Measurements from ENCODE around the gene SPSB4. TPM values are rescaled to one million over a fixed set of nuclear protein-coding genes. Genes with fewer than 3 reads are reported as not detected.

Gene SPSB4
- total and polyA plus RNA-seq, 4 donors = 0.19 to 1.9 (median 0.87) TPM

GRCh38 chr3:141124715-141125114 lies 73.6 kb downstream of the SPSB4 start:
- 85% methylated on average over 5 of the region's 5 CpGs for WGBS

More at GRCh38 chr3:141124715-141125114, 73.6 kb downstream of the SPSB4 start:
- H3K9ac ChIP-seq (ENCODE audit: low read depth in 1 of 2, low read length in 2 of 2) = no peak overlapping the region
- DNase-seq (ENCODE audit: low spot score) = peak; percentile 3
- H3K9me3 ChIP-seq (ENCODE audit: control insufficient read depth in 4 of 4, low read length in 3 of 4) = no peaks in the 10 kb centered on the region
- H3K27me3 ChIP-seq (ENCODE audit: control insufficient read depth in 4 of 4, insufficient read depth in 4 of 4, low read length in 3 of 4) = peaks cover 0 to 3% (median under 1%) of the 10 kb centered on the region in 4 donors
- H3K36me3 ChIP-seq (ENCODE audit: control insufficient read depth in 4 of 4, insufficient read depth in 3 of 4, low read depth in 1 of 4, low read length in 3 of 4) = no peaks in the 10 kb centered on the region
- H3K4me3 ChIP-seq (ENCODE audit: low read depth in 1 of 3, low read length in 3 of 3) = no peak overlapping the region
- H3K4me1 ChIP-seq (ENCODE audit: control insufficient read depth in 4 of 4, insufficient read depth in 4 of 4, low read length in 3 of 4) = no peaks in the 10 kb centered on the region
- no peak overlapping the region for H3K27ac ChIP-seq (ENCODE audit: low read depth in 1 of 2, low read length in 2 of 2)
- TF ChIP-seq REST (IDR thresholded peaks at IDR 0.05) (no peak), HNF4G (IDR thresholded peaks at IDR 0.05) (no peak), TAF1 (conservative IDR thresholded peaks at IDR 0.05) (no peak), FOXA2 (IDR thresholded peaks at IDR 0.05) (no peak), CTCF (IDR thresholded peaks at IDR 0.05; ENCODE audit: low read depth, low read length, missing input control) (no peak), FOXA1 (IDR thresholded peaks at IDR 0.05) (no peak), ATF3 (IDR thresholded peaks at IDR 0.05) (no peak), SP1 (IDR thresholded peaks at IDR 0.05) (no peak), GABPA (IDR thresholded peaks at IDR 0.05 in 1 of 2, conservative IDR thresholded peaks at IDR 0.05 in 1 of 2) (no peak), EGR1 (IDR thresholded peaks at IDR 0.05; ENCODE audit: low read depth in 2 of 2) (no peak), HNF4A (conservative IDR thresholded peaks at IDR 0.05) (no peak), RAD21 (IDR thresholded peaks at IDR 0.05) (no peak), YY1 (IDR thresholded peaks at IDR 0.05) (no peak), MAX (IDR thresholded peaks at IDR 0.05) (no peak), JUND (IDR thresholded peaks at IDR 0.05) (no peak)

All from liver (tissue), 9 donors.